Tibial artery (tissue), 4 donors: ENCODE results near the gene TRAP1.

Experiments
- DNase-seq, 2 donors: peaks; one replicate each; pipeline ENCODE4 v3.0.0-alpha.2; 2019
- H3K27ac ChIP-seq, 2 donors: fragments of 200-600 bp; sonication (generic) in 1 of 2; 1 replicate in 1 of 2; 2 replicates in 1 of 2; pipeline ENCODE4 v1.5.1; 2018 to 2019; ENCODE audit warnings: mild to moderate bottlenecking in 1 of 2
- H3K27me3 ChIP-seq, 2 donors: fragments of 200-600 bp; sonication (generic) in 1 of 2; one replicate each; pipeline versions ENCODE4 v1.5.1 to v1.6.0; 2016 to 2019
- H3K36me3 ChIP-seq, 3 donors: fragments of 200-600 bp; sonication (generic) in 2 of 3; one replicate each; pipeline ENCODE4 v1.5.1; 2016 to 2019; ENCODE audit warnings: mild to moderate bottlenecking in 2 of 3
- H3K4me1 ChIP-seq, 4 donors: fragments of 200-600 bp; sonication (generic) in 2 of 4; 1 replicate in 3 of 4; 2 replicates in 1 of 4; pipeline ENCODE4 v1.5.1; 2016 to 2019
- H3K4me3 ChIP-seq, 2 donors: fragments of 200-600 bp; sonication (generic) in 1 of 2; 1 replicate in 1 of 2; 2 replicates in 1 of 2; pipeline ENCODE4 v1.5.1; 2018 to 2019; ENCODE audit warnings: mild to moderate bottlenecking in 2 of 2
- H3K9me3 ChIP-seq, 3 donors: fragments of 200-600 bp; sonication (generic) in 1 of 3; one replicate each; pipeline ENCODE4 v1.5.1; 2016 to 2019
- CTCF ChIP-seq, 2 experiments: fragments of 200-600 bp in 1 of 2; fragments of 450-650 bp in 1 of 2; IDR thresholded peaks; one replicate each; pipeline ENCODE4 v1.5.1; 2017 to 2019; ENCODE audit warnings: antibody characterized with exemption in 2 of 2, mild to moderate bottlenecking in 1 of 2, moderate library complexity in 1 of 2
- intact Hi-C: fragments of 100-400 bp; cut with DNase I; formaldehyde crosslinking; loops from one replicate; pipeline ENCODE4 v1.15.0; 2023; ENCODE audit warnings: low total_unique reads

Gene TRAP1

GRCh38 chr16:3698941-3699340 is 18.4 kb downstream of the TRAP1 start:
- no peaks in the 10 kb centered on the region for H3K9me3 ChIP-seq
- H3K27me3 ChIP-seq: no peaks in the 10 kb centered on the region
- intact Hi-C loops: no loop called here
- no peaks in the 10 kb centered on the region for H3K4me1 ChIP-seq
- no peak overlapping the region for H3K27ac ChIP-seq
- TF ChIP-seq CTCF (IDR thresholded peaks at IDR 0.05): no peak
- no peak for DNase-seq
- H3K4me3 ChIP-seq: no peak overlapping the region
- H3K36me3 ChIP-seq: peaks cover 0 to 14% (median 0%) of the 10 kb centered on the region in 3 donors

- Histone ChIP-seq H3K4me1 (no peaks in the 10 kb centered on the region), H3K9me3 (no peaks in the 10 kb centered on the region), H3K27me3 (no peaks in the 10 kb centered on the region), H3K36me3 (peaks cover 0 to 14% (median 0%) of the 10 kb centered on the region in 3 donors), H3K27ac (no peak overlapping the region), H3K4me3 (no peak overlapping the region)
- no peak for TF ChIP-seq CTCF (IDR thresholded peaks at IDR 0.05)
- no peak for DNase-seq
- intact Hi-C loops: no loop called here
Measured at GRCh38 chr16:3696425-3697218, 20.7 kb downstream of the TRAP1 start.

GRCh38 chr16:3695610-3696369 is 21.5 kb downstream of the TRAP1 start:
- H3K27me3 ChIP-seq: no peaks in the 10 kb centered on the region
- no peak overlapping the region for H3K27ac ChIP-seq
- H3K4me1 ChIP-seq: peaks cover 0 to 4% (median 2%) of the 10 kb centered on the region in 4 donors
- H3K4me3 ChIP-seq: no peak overlapping the region
- TF ChIP-seq CTCF (IDR thresholded peaks at IDR 0.05): no peak
- no peaks in the 10 kb centered on the region for H3K9me3 ChIP-seq
- H3K36me3 ChIP-seq: peaks cover 0 to 14% (median 0%) of the 10 kb centered on the region in 3 donors
- DNase-seq: no peak
- intact Hi-C loops: no loop called here

- no peak for DNase-seq
- H3K36me3 ChIP-seq: peaks cover 0 to 14% (median 0%) of the 10 kb centered on the region in 3 donors
- no peak overlapping the region for H3K27ac ChIP-seq
- no peak for TF ChIP-seq CTCF (IDR thresholded peaks at IDR 0.05)
- no peak overlapping the region for H3K4me3 ChIP-seq
- intact Hi-C loops: loop anchor here (5.0 kb wide), 1 partner anchor 183 kb away; no protein-coding TSS in a partner anchor
- H3K27me3 ChIP-seq: no peaks in the 10 kb centered on the region
- H3K4me1 ChIP-seq: peaks cover 0 to 14% (median 6%) of the 10 kb centered on the region in 4 donors
- no peaks in the 10 kb centered on the region for H3K9me3 ChIP-seq
Measured at GRCh38 chr16:3694051-3694450, 23.3 kb downstream of the TRAP1 start.

GRCh38 chr16:3691761-3692160 is 25.6 kb downstream of the TRAP1 start:
- no peak overlapping the region for H3K4me3 ChIP-seq
- DNase-seq: no peak
- H3K27me3 ChIP-seq: no peaks in the 10 kb centered on the region
- TF ChIP-seq CTCF (IDR thresholded peaks at IDR 0.05): no peak
- no peaks in the 10 kb centered on the region for H3K9me3 ChIP-seq
- intact Hi-C loops: loop anchor here (1.0 to 5.0 kb wide), 2 partner anchors 38 to 186 kb away; no protein-coding TSS in a partner anchor
- peaks cover 0 to 14% (median 6%) of the 10 kb centered on the region in 4 donors for H3K4me1 ChIP-seq
- no peak overlapping the region for H3K27ac ChIP-seq
- peaks cover 10 to 34% (median 14%) of the 10 kb centered on the region in 3 donors for H3K36me3 ChIP-seq
